Hematopoietic multipotent progenitor cell treated with erythropoietin and hydrocortisone succinate and interleukin-3 and kit ligand, for 8 days (in vitro differentiated cells): ENCODE data around the gene LRIG3.
"Not testable (repeated sequence)": the region's sequence is repeated elsewhere in the genome, so short reads cannot be mapped to it uniquely, and the experiment has no call there.

Source experiments
- DNase-seq: peaks from one replicate; pipeline ENCODE4 v3.0.0-alpha.2; 2015

LRIG3 gene

DNA sequence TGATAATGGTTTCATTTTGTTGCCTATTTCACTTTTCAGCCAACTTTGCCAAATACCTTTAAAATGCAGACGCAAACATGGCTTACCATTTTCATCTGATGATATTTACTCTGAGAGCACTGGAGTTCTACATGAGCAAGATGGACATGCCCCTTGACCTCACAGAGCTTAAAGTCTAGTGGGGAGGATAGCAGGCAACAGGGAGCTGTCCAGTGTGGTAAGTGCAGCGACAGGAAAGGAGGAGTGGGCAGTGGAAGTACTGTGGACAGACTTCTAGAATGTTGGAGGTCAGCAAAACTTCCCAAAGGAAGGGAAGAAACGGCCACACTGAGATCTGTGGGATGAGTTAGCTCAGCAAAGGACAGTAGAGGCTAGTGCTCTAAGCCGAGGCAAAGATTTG, 25.3 kb downstream of the LRIG3 start:
- DNase-seq, result no peak

GRCh38 chr12:58894040-58894439, 26.3 kb downstream of the LRIG3 start:
- DNase-seq, result no peak

DNA sequence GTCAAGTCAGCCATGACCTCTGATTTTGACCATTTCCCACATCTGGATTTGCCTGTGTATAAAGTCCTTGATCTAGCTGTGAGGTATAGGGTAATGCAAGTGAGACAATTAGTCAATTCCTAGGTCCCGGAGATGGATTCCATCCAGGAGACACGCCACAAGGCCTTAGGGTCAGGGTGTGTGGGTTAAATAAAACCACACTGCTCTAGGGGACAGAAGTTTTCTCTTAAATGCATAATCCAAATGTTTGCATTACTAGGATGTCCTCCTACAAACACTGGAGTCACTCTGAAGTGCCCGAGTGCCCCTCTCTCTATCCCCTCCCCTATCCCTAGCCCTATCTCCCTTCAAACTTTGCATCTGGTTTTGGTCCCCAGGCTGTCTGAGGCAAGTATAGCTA, 26.8 kb downstream of the LRIG3 start:
- no peak for DNase-seq

DNA sequence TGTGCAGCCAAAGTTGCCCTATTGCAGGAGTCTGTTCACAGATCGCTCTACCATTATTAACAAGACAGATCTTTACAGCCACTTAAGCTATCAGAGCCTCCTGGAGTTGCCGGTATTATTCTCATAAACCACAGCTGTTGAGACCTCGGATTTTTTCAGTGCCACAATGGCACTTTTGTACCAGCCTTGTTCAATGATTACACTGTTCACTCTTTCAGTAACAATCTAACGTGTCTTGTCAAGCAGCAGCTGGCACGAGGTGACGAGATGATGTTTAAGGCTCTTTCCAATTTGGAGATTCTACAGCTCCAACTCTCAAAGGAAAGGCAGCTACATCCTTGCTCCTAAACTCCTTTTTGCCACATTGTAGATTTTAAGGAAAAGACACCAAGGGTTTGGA, 30.7 kb downstream of the LRIG3 start:
- no peak for DNase-seq

- DNase-seq, result no peak
These were observed 32.0 kb downstream of the LRIG3 start for GRCh38 chr12:58888131-58888783.

DNA sequence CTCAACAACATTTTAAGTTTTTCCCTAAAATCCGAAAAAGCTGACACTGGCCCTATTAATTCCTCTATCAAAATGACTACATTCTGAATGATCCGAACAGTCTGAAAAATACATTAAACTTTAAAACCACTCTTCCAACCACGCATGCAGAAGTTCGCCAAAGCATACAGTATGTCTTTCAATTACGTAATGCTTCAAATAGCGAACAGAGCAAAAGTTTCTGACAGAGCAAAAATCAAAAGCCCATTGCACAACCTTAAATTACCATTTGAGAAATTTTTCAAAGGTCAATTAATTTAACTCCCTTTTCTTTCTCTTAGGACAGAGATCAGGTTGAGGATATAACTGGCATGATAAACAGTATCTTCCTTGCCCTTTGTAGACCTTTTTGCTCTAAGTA, 33.2 kb downstream of the LRIG3 start:
- no peak for DNase-seq

DNA sequence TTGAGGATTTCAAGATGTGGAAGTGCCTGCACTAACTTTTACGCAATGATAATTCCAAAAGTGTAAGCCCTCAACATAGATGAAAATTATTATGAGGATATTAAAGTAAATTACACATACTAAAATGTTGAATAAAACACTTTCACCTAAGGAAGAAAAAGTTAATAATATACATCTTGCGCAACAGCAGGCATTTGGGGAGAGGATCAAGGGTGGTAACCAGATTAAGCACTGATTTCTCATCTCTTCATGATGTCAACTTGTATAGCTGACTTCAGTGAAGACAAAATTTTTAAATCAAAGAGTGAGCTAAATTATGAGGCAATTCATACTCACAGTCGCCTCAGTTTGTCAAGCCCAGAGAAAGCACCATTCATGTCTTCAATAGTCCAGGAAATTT, 33.8 kb downstream of the LRIG3 start:
- DNase-seq, result no peak

- no peak for DNase-seq
These were observed 35.4 kb downstream of the LRIG3 start for GRCh38 chr12:58884916-58885315.

GRCh38 chr12:58883576-58884334, 36.5 kb downstream of the LRIG3 start:
- DNase-seq, result no peak

DNA sequence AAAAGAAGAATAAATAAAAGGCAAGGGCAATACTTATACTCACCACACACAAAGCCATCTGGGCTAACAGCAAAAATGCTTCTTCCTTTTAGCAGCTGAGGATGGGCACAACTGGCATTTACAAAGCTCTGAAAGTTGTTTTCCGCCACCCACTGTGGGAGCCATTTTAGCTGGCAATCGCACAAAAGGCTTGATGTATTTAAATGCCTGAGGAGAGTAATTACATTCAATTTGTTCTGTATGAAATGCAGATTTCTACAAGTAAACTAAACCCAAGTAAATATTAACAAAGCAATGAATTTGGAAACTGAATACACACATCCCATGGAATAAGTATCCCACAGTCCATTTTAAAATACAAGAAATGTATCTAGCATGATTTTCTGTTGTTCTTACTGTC, 37.5 kb downstream of the LRIG3 start:
- DNase-seq, result no peak

- no peak for DNase-seq
These were observed 38.5 kb downstream of the LRIG3 start for GRCh38 chr12:58881816-58882215.

- DNase-seq, result no peak
These were observed 39.7 kb downstream of the LRIG3 start for GRCh38 chr12:58880639-58881038.

DNA sequence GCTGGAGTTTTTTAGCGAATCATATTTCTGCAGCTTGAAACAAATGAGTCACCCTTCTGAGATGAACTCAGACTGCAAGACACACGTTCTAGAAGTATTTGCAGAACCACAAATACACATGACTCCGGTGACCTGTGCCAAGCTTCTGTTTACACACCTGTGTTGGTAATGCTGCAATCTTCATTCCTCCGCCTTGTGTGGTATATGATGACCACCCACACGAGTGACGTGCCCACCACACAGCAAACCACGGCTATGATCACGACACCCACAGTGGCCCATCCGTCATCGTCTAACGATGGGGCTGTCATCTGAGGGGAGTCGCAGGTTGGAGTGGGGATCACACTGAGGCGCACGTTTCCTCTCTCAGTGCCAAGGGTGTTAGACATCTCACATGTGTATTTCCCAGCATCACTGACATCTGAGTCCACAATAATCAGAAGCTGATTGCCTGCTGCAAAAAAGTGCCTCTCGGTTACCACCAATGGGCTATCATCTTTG, 43.0 kb downstream of the LRIG3 start:
- DNase-seq, result no peak

DNA sequence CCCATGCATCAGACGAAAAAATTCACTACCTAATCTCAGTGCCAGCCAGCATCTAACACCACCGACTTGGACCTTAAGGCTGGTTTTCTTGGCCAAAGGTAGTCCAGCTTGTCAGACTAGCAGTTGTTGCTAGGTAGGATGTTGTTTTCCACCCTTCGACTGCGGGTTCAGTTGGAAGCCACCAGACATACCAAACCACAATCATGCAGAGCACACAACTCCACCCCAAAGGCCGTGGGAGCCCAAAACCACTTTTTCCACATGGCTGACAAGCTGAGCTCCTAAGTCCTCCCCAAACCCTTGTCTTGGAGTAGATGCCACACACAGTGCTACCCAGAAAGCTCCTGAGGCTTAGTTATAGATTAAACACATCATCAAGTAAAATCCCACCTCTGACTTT, 46.8 kb downstream of the LRIG3 start:
- no peak for DNase-seq

DNA sequence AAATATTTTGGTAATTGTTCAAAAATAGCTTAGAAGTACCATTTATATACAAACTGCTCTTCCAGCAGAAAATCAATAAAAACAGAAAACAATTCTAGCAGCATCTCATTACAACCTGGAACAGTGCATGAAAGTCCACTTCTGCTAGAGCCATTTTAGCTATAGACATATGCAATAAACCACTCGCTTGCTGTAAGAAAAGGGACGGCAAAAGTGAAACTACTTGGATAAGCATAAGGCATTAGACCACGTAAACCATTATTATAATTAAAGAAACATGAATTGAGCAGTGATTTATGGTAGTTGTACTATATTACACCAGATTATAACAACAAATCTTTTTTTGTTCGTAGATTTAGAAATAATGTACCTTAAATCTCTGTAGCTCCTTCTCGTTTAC, 48.7 kb downstream of the LRIG3 start:
- no peak for DNase-seq

DNA sequence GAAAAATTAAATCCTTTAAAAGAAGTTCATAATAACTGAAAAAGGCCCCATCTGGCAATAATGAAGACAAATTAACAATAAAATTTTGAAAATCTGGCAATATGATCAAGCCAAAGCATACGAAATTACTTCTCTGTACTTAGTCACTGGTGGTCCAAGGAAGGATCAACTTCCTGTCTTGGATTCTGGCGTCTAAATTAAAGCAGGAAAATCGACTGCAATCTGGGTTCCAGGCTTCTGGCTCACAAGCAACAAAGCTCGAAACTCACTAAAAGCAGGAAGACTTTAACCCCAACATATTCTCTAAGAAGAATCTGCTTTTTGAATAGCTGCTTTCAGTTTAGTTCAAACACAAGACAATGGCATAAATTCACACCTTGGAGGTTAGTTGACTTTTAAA, 49.7 kb downstream of the LRIG3 start:
- no peak for DNase-seq

DNA sequence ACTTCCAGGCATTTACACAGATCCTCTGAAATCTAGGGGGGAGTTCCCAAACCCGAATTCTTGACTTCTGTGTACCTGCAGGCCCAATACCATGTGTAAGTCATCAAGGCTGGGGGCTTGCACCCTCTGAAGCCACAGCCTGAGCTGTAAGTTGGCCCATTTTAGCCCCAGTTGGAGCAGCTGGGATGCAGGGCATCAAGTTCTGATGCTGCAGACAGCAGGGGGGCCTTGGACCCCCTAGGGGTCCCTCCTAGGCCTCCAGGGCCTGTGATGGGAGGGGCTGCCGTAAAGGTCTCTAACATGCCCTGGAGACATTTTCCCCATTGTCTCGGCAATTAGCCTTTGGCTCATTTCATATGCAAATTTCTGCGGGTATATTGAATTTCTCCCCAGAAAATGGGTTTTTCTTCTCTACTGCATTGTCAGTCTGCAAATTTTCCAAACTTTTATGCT, 59.5 kb downstream of the LRIG3 start:
- no peak for DNase-seq

DNA sequence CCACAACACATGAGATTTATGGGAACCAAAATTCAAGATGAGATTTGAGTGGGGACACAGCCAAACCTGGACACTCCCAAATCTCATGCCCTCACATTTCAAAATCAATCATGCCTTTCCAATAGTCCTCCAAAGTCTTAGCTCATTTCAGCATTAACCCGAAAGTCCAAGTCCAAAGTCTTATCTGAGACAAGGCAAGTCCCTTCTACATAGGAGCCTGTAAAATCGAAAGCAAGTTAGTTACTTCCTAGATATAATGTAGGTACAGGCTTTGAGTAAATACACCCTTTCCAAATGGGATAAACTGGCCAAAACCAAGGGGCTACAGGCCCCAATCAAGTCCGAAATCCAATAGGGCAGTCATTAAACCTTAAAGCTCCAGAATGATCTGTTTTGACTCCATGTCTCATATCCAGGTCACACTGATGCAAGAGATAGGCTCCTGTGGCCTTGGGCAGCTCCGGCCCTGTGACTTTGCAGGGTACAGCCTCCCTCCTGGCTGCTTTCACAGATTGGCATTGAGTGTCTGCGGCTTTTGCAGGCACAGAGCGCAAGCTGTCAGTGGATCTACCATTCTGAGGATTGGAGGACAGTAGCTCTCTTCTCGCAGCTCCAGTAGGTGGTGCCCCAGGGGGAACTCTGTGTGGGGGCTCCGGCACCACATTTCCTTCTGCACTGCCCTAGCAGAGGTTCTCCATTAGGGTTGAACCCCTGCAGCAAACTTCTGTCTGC, 60.1 kb downstream of the LRIG3 start:
- no peak for DNase-seq

GRCh38 chr12:58858030-58858429, 62.3 kb downstream of the LRIG3 start:
- no peak for DNase-seq

- not testable (repeated sequence) for DNase-seq
These were observed 63.1 kb downstream of the LRIG3 start for GRCh38 chr12:58857206-58857605.

DNA sequence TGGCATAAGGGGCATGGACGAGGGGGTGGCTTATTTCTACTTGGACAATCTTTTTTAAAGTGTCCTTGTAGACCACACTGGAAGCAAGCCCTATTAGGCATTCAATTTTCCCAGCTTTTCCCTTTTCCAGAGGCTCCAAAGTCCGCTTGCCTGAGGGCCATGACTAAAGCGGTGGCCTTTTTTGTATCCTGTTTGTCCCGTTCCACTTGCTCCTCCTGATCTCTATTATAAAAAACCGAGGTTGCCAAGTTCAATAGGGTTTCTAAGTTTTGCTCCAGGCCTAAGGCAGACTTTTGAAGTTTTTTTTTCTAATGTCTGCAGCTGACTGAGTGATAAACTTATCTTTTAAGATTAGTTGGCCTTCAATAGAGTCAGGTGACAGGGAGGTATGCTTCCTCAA, 64.7 kb downstream of the LRIG3 start:
- not testable (repeated sequence) for DNase-seq

GRCh38 chr12:58850826-58851225, 69.5 kb downstream of the LRIG3 start:
- no peak for DNase-seq

DNA sequence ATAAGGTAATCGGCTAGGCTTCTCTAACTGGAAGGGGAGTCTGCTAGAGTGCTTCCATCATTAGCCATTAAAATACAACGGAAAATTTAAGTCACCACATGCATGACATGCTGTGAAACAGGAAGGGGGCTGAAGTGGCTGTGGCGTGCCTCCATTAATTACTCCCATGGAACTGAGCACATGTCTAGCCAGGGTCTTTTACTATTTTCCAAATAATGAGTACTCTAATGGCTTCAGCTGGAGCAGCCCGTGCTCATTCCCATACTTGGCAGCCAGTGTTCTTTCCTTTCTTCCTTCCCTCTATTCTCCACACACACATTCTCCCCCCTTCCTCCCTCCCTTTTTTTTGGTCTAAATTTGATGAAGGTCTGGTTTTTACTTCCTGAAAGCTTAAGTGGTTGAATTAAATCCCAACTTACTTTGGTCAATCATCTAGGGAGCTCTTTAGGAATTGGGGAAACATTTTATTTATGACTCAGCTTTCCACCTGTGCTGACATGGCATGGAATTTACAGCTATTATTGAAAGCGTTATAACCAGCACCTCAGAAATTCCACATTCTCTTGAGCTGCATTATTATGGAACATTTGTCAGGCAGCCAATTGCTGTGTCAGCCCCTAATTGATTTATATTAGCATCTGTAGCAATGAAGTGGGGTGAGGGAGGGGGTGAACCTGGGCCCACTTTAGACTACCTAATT, 72.3 kb downstream of the LRIG3 start:
- DNase-seq, result no peak
